ENCODE results near the gene CLEC17A. TPM values are rescaled to one million over a fixed set of nuclear protein-coding genes. Genes with fewer than 3 reads are reported as not detected.

CLEC17A gene
- total RNA-seq, 1 donor = 0.09 TPM

DNA sequence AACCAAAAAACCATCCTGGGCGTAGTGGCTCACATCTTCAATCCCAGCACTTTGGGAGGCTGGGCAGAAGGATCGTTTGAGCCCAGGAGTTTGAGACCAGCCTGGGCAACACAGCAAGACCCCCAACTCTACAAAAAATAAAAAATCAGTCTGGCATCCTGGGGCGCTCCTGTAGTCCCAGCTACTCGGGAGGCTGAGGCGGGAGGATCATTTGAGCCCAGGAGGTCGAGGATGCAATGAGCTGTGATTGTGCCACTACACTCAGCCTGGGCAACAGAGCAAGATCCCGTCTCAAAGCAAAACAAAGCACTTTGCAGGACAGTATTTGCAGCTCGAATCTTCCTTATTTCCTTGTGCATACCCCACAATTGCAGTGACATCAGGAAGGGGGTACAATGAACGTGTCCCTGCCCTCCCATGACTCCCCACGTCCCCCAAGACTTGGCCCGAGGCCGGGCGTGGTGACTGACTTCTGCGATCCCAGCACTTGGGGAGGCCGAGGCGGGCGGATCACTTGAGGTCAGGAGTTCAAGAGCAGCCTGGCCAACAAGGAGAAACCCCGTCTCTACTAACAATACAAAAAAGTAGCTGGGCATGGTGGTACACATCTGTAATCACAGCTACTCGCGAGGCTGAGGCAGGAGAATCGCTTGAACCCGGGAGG is 11.9 kb upstream of the CLEC17A start:
- H3K4me3 ChIP-seq (ENCODE audit: low read depth, low read length) = peak overlapping the region; percentile 99
- DNase-seq (ENCODE audit: low read depth) = no peak
- no peak for TF ChIP-seq CTCF (IDR thresholded peaks at IDR 0.05; ENCODE audit: insufficient read depth, low read length)

DNA sequence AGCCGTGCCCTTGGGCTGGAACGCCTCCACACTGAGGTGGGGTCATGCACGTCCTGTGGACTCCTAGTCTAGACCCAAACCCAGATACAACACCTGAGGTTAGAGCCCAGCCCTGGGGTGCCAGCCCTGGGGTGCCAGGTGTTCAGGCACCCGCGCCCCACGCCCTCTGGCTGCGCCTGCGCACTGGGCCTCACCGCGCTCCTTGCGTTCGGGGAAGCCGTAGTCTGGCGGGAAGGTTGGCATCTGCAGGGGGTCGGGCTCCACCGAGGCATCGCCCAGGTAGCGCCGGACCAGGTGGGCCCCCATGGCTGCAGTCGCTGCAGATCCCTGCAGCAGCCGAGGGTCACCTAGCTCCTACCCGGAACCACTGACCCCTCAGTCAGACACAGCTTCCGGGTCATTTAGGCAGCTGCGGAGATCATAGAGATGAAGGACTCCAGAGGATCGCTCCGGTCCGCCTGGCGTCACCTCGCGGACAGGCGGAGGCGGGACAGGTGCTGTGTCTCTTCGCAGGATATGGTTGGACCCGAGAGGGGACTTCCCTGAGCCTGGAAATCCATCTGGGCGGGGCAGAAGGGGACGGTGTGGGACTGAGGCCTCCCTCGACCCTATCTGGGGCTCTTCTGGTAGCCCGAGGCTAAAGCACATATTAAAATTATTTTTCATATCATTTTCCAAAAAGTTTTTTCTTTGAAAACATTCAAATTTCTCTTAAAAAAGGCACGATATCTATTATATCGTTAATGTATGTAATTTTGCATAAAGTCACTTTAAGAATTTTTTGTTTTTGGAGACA is 11.0 kb upstream of the CLEC17A start, which contains the start of gene NDUFB7:
Gene NDUFB7, minus strand, starts transcription at position 372 of the 796 bp plus-strand sequence. Its CDS starts 66 bp downstream, at position 306.
- H3K4me3 ChIP-seq (ENCODE audit: low read depth, low read length) = peak within 1 kb of the TSS; percentile 99
- DNase-seq (ENCODE audit: low read depth) = peak; percentile 94
- TF ChIP-seq CTCF (IDR thresholded peaks at IDR 0.05; ENCODE audit: insufficient read depth, low read length) = peak; percentile 57

DNA sequence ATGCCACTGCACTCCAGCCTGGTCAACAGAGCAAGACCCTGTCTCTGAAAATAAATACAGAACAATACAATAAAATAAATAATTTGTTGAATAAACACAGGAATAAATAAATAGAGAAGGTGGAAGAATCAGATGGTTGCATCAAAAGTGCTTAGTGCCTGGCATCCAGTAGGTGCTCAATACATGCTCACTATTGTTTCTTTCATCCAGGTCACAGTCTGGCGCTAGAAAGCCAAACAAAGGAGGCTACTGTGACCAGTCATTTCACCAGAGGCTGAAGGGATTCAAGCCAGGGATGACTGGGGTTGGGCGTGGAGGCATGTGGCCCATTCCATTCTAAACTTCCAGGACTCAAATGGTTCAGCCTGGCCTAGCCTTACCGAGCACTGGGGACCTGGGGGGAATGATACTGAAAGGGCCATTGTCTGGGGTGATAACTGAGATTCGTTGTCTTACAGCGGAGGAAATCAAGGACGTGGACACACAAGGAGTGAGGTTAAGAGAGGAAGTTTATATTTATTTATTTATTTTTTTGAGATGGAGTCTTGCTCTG is 7.4 kb upstream of the CLEC17A start:
- no peak overlapping the region for H3K4me3 ChIP-seq (ENCODE audit: low read depth, low read length)
- DNase-seq (ENCODE audit: low read depth) = no peak
- TF ChIP-seq CTCF (IDR thresholded peaks at IDR 0.05; ENCODE audit: insufficient read depth, low read length) = no peak

GRCh38 chr19:14576363-14576762 is 6.5 kb upstream of the CLEC17A start:
- TF ChIP-seq CTCF (IDR thresholded peaks at IDR 0.05; ENCODE audit: insufficient read depth, low read length) = no peak
- H3K4me3 ChIP-seq (ENCODE audit: low read depth, low read length) = no peak overlapping the region
- DNase-seq (ENCODE audit: low read depth) = no peak

- no peak for DNase-seq (ENCODE audit: low read depth)
- TF ChIP-seq CTCF (IDR thresholded peaks at IDR 0.05; ENCODE audit: insufficient read depth, low read length) = no peak
- no peak overlapping the region for H3K4me3 ChIP-seq (ENCODE audit: low read depth, low read length)
Measured at GRCh38 chr19:14577264-14577663, 5.6 kb upstream of the CLEC17A start.

DNA sequence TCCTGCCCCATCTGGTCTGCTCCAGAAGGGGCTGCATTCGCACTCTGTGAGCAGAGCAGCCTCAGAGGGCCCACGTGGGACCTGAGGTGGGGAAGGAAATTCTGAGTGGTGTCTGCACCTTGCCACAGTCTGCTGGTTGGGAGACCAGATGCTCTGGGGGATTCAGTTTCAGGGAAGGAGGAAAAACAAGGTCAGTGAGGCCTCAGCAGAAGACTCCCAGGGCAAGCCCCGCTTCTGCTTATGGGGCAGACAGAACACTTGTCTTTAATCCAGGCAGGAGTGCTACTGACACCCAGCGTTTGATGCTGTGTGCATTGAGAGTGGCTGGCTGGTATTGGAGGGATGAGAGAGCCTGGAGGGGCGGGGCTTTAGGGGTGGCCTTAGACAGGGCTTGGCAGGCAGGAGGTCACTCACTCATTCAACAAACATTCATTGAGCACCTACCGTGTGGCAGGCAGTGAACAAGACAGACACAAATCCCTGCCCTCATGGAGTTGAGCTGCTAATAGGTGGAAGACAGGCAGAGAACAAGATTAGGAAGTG is 4.9 kb upstream of the CLEC17A start:
- DNase-seq (ENCODE audit: low read depth) = no peak
- no peak overlapping the region for H3K4me3 ChIP-seq (ENCODE audit: low read depth, low read length)
- TF ChIP-seq CTCF (IDR thresholded peaks at IDR 0.05; ENCODE audit: insufficient read depth, low read length) = no peak
